GM13977 (cell line): ENCODE results near the gene MDH1B.

Experiments used
- DNase-seq: peaks from one replicate; pipeline ENCODE4 v3.0.0; 2012; ENCODE audit warnings: low spot score
- CTCF ChIP-seq: IDR thresholded peaks from 2 replicates; pipeline ENCODE4 v1.5.1; 2012; ENCODE audit warnings: mild to moderate bottlenecking, control low read depth; ENCODE audit not compliant: insufficient read depth; ENCODE audit errors: extremely low read depth, missing control alignments
- in situ Hi-C: fragments of 300-500 bp; cut with MboI; formaldehyde crosslinking; loops from one replicate; pipeline ENCODE4 v1.12.0; 2022; ENCODE audit warnings: low sequenced_read_pairs, low pct_unique_long_range_greater_than_20kb, mixed read lengths, inconsistent platforms; ENCODE audit not compliant: unreplicated experiment

The MDH1B gene

DNA sequence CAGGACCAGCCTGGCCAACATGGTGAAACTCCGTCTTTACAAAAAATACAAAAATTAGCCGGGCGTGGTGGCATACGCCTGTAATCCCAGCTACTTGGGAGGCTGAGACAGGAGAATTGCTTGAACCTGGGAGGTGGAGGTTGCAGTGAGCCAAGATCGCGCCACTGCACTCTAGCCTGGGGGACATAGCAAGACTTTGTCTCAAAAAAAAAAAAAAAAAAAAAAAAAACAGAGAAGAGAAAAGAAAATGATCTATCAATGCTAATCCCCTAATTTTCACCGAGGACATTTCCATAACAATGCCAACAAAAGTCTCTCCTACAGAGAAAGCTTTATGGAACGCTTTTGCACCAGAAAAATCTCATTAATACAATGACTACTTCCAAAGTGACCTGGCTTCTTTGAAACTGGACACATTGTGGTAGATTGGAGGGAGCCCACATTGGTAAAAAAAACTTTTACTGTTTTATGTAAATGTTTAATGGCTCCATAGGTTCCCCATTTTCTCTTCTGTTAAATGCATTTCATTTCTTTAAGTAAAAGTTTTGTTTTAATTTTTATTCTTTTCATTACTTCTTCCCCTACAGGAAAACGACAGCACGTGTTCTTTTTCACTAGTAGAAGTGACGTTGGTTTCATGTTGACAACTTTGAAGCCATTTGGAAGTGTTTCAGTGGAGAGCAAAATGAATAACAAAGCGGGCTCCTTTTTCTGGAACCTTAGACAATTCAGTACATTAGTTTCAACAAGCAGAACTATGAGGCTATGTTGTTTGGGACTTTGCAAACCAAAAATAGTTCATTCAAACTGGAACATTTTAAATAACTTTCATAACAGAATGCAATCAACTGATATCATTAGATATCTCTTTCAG is 1.2 kb upstream of the MDH1B start:
- no peak for TF ChIP-seq CTCF
- no peak for DNase-seq
- in situ Hi-C loops: no loop called here

DNA sequence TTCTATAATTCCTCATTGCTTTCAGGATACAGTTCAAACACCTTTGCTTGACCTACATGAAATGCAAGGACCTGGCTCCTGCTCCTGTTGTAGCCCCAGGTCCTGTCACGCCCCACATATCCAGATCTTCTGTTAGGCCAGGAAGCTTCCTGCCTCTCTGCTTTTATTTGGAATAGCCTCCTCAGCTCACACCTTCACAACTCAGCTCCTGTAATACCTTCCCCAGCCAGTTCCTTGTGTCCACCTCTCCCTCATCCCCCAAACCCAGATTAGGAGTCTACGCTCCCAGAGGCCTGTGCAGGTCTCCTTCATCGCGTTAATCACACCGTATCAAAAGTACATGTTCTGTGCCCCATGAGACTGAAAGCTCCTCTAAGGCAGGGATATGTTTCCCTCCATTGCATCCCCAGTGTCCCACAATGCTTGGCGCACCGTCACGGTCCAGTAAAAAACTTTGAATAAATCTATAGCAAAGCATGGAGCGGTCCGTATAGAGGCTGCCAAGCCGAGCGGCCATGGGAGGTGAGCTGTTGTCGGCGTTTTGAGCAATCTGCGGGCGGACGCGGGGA is 371 bp downstream of the MDH1B start:
- DNase-seq: no peak
- in situ Hi-C loops: no loop called here
- no peak for TF ChIP-seq CTCF

- DNase-seq: no peak
- in situ Hi-C loops: no loop called here
- no peak for TF ChIP-seq CTCF
Measured at GRCh38 chr2:206756816-206757215, 8.3 kb downstream of the MDH1B start.

GRCh38 chr2:206740800-206741199 is 24.3 kb downstream of the MDH1B start:
- in situ Hi-C loops: no loop called here
- TF ChIP-seq CTCF: no peak
- DNase-seq: no peak

DNA sequence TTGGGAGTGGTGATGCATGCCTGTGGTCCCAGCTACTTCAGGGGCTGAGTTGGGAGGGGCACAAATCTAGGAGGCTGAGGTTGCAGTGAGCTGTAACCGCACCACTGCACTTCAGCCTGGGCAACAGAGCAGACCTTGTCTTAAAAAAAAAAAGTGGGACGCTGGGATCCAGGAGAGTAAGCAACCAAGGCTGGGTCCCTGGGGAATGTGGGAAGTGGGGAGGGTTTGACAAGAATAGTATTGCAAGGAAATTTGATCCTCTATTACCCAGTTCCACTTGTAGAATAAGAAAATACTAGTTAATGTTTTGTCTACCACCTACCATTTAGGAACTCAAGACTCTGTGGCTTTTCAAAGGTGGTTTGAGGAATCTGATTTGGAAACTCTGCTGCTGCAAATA is 25.9 kb downstream of the MDH1B start:
- no peak for TF ChIP-seq CTCF
- no peak for DNase-seq
- in situ Hi-C loops: no loop called here

DNA sequence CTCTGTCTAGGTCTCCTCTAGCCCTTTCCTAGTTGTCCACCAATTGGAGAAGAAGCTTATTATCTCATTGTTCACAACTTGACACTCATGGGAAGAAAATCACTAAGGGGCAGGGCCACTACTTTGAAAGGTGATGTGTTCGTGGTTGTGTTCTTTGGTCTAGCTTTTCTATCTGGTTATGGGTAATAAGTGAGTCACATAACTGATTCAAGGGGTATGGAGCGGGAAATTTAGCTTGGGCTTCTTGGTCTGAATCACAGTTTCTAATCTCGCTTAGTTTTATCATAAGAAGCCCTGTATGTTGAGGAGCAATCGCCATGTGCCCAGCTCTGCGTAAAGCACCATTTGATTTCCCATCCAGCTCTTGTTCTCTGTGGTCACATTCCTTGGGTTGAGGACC is 28.2 kb downstream of the MDH1B start:
- no peak for DNase-seq
- TF ChIP-seq CTCF: no peak
- in situ Hi-C loops: no loop called here
